Ishikawa (cell line): Measurements from ENCODE around the gene KCNK5.

ENCODE experiments used
- CEBPB ChIP-seq: IDR thresholded peaks from 2 replicates; pipeline ENCODE4 v1.6.1; 2012
- CREB1 ChIP-seq: IDR thresholded peaks from 2 replicates; pipeline ENCODE4 v1.6.1; 2012; ENCODE audit warnings: low read depth
- EGR1 ChIP-seq: IDR thresholded peaks from 2 replicates; pipeline ENCODE4 v1.6.1; 2012
- EP300 ChIP-seq: IDR thresholded peaks from 2 replicates; pipeline ENCODE4 v1.6.1; 2012; ENCODE audit warnings: borderline replicate concordance
- FOXM1 ChIP-seq: IDR thresholded peaks from 2 replicates; pipeline ENCODE4 v1.6.1; 2012; ENCODE audit warnings: low read depth, borderline replicate concordance
- NFIC ChIP-seq: IDR thresholded peaks from 2 replicates; pipeline ENCODE4 v1.6.1; 2012
- RAD21 ChIP-seq: IDR thresholded peaks from 2 replicates; pipeline ENCODE4 v1.6.1; 2012; ENCODE audit warnings: low read depth
- REST ChIP-seq: IDR thresholded peaks from 2 replicates; pipeline ENCODE4 v1.6.1; 2012; ENCODE audit warnings: low read depth, mild to moderate bottlenecking
- TAF1 ChIP-seq: IDR thresholded peaks from 2 replicates; pipeline ENCODE4 v1.6.1; 2012; ENCODE audit warnings: low read depth, mild to moderate bottlenecking
- TCF12 ChIP-seq: IDR thresholded peaks from 2 replicates; pipeline ENCODE4 v1.6.1; 2012; ENCODE audit warnings: low read depth
- TEAD4 ChIP-seq: IDR thresholded peaks from 2 replicates; pipeline ENCODE4 v1.6.1; 2012
- USF1 ChIP-seq: IDR thresholded peaks from 2 replicates; pipeline ENCODE4 v1.6.1; 2012
- YY1 ChIP-seq: IDR thresholded peaks from 2 replicates; pipeline ENCODE4 v1.6.1; 2012; ENCODE audit warnings: low read depth
- ZBTB7A ChIP-seq: IDR thresholded peaks from 2 replicates; pipeline ENCODE4 v1.6.1; 2012; ENCODE audit warnings: low read depth
- TF ChIP-seq, protein P1 (sequence below): IDR thresholded peaks from 2 replicates; pipeline ENCODE4 v1.6.1; 2012

KCNK5 gene

DNA sequence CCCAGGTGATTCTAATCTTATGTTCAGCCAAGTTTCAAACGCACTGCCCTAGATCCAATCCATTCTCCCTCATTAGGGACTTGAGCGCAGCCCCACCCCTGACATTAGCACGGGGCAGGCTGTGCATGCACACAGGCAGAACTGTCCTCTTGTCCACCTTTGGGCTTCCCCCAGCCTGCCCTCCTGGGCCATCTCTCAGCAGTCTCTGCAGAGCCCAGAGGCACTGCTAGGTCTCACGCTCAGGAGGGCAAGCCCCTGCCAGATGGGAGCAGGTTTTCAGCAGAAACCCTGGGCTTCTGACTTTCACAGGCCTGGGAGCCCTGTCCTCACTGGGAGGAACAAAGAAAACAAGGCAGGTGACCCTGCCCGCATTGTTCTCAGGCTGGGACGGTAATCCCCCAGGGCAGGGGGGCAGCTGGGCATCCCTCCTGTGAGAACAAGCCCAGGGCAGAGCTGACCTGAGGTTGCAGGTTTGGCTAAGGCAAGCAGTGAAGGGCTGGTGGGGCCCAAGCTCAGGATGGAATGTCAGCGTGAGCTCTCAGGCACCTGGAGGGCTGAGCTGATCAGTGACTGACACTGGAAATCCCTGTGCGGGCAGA lies 24.5 kb downstream of the KCNK5 start:
- TF ChIP-seq RAD21 (no peak), FOXM1 (no peak), ZBTB7A (no peak), NFIC (no peak), CEBPB (no peak), REST (no peak), TAF1 (no peak)
- TF ChIP-seq, protein P1, sequence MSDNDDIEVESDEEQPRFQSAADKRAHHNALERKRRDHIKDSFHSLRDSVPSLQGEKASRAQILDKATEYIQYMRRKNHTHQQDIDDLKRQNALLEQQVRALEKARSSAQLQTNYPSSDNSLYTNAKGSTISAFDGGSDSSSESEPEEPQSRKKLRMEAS = no peak

DNA sequence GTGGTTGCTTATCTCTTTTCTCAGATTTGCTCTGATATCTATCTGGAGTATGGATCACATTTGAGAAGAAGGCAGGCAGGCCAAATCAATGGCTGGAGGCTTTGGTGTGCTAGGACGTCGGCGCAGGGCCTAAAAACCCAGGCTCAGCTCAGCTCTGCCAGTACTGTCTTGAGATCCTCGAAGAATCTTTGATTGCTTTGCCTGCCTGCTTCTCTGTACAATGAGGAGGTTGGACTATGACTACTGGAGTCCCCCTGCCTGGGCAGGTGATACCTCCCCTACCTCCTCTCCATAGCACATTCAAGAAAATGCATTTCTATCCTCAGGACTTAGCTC lies 25.1 kb downstream of the KCNK5 start:
- no peak for TF ChIP-seq NFIC
- no peak for TF ChIP-seq YY1
- TF ChIP-seq ZBTB7A = 0 out of 2 replicates have a peak, but pooled peaks have one; percentile 32
- no peak for TF ChIP-seq CREB1

DNA sequence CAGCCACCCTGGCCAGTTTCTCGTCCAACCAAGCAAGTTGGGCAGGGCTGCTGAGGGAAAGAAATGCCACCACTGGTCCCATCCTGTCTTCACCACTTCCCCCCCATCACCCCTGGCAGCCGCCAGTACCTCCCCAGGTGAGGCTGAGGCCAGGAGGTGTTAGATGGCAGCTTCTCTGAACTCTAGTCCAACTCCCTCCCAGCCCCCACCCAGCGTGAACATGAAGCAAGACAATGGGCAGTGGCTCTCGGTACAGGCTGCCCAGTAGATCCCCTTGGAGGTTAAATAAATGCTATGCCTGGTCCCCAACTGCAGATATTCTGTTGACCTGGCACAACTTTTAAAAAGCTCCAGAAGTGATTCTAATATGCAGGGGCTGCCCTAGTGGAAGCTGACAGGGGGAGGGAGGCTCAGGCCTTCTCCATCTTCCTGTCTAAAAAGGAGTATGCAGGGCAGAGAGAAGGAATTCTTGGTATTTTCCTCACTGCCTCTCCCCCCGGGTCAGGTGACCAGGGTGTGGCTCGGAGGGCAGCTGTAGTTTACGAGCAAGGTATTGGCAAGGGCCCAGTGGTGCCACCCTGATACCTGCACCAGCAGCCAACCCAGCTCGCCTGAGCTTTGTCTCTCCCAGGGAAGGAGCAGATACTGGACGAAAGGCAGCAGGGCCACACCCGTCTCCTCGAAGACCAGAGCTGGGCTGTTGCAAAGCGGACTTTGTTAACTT lies 25.7 kb downstream of the KCNK5 start:
- peak; percentile 99 for TF ChIP-seq TEAD4
- TF ChIP-seq REST = no peak
- TF ChIP-seq, protein P1 = peak; percentile 51
- TF ChIP-seq TCF12 = peak; percentile 90
- TF ChIP-seq FOXM1 = peak; percentile 60; the same call in 1 of the 2 replicates
- TF ChIP-seq NFIC = peak; percentile 88
- TF ChIP-seq ZBTB7A = no peak
- peak; percentile 74; the same call in 1 of the 2 replicates for TF ChIP-seq EP300
- peak; percentile 94 for TF ChIP-seq USF1
- TF ChIP-seq EGR1 = no peak
- no peak for TF ChIP-seq TAF1
- TF ChIP-seq RAD21 = 0 out of 2 replicates have a peak, but pooled peaks have one; percentile 1
- no peak for TF ChIP-seq YY1
- peak; percentile 29; the same call in 1 of the 2 replicates for TF ChIP-seq CEBPB
- no peak for TF ChIP-seq CREB1

DNA sequence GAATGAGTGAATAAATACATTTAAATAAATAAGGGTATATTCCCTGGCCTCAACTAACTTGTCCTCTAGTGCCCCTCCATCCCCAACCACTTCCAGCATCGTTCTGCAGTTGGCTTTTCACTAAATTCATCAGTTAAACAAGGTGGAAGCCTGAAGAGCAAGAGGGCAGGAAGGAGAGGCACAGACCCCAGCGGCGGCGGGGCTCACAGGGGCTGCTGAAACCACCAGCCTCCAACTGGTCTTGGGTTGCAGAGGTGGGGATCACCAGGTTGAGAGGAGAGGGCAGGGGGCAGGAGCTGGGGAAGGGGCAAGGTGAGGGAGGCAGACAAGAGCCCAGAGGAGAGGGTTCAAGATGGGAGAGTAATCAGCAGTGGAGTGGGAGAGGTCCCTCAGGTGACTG lies 27.1 kb downstream of the KCNK5 start:
- TF ChIP-seq TCF12 (no peak), FOXM1 (no peak), TAF1 (no peak), CREB1 (no peak)
- TF ChIP-seq, protein P1 = no peak

GRCh38 chr6:39200498-39201020 lies 28.7 kb downstream of the KCNK5 start:
- TF ChIP-seq TCF12 (peak; percentile 41; the same call in 1 of the 2 replicates), CREB1 (no peak), REST (no peak), TEAD4 (no peak)
- TF ChIP-seq, protein P1 = 0 out of 2 replicates have a peak, but pooled peaks have one; percentile 21
